K562 (cell line): Measurements from ENCODE around the gene PMFBP1. TPM values are rescaled to one million over a fixed set of nuclear protein-coding genes. Genes with fewer than 3 reads are reported as not detected.

ENCODE experiments used
- ARID2 ChIP-seq: fragments of 450-650 bp; IDR thresholded peaks from 2 replicates; pipeline ENCODE4 v1.6.1; 2017; ENCODE audit warnings: antibody characterized with exemption, mild to moderate bottlenecking
- ELF1 ChIP-seq: fragments of 200-800 bp; sonication (Bioruptor generic); IDR thresholded peaks from 2 replicates; pipeline ENCODE4 v1.6.1; 2016; ENCODE audit warnings: missing genetic modification characterization, missing compliant biosample characterization
- GABPB2 ChIP-seq: fragments of 250-450 bp; sonication (Bioruptor Pico); conservative IDR thresholded peaks from 2 replicates; pipeline ENCODE4 v1.5.1; 2021; ENCODE audit warnings: mild to moderate bottlenecking
- GATAD2B ChIP-seq: fragments of 450-650 bp; IDR thresholded peaks from 2 replicates; pipeline ENCODE4 v1.6.1; 2017; ENCODE audit warnings: mild to moderate bottlenecking, borderline replicate concordance
- IRF9 ChIP-seq: fragments of 450-650 bp; IDR thresholded peaks from 2 replicates; pipeline ENCODE4 v1.6.1; 2016; ENCODE audit warnings: missing biosample characterization, missing genetic modification characterization
- MAZ ChIP-seq, 2 experiments: fragments of 450-650 bp in 1 of 2; sonication (generic) in 1 of 2; formaldehyde crosslinking; IDR thresholded peaks in 1 of 2; conservative IDR thresholded peaks in 1 of 2; 2 replicates each; pipeline versions ENCODE4 v1.4.0 to v1.5.0; 2020; ENCODE audit warnings: mild to moderate bottlenecking in 1 of 2, missing genetic modification reagents in 1 of 2
- MYBL2 ChIP-seq, 2 experiments: fragments of 450-650 bp in 1 of 2; sonication (generic) in 1 of 2; formaldehyde crosslinking in 1 of 2; IDR thresholded peaks; 2 replicates each; pipeline versions ENCODE4 v1.6.1 to v1.8.1; 2017 to 2022; ENCODE audit warnings: borderline replicate concordance in 1 of 2, inconsistent platforms in 1 of 2, low read depth in 1 of 2, mild to moderate bottlenecking in 1 of 2, missing genetic modification reagents in 1 of 2, moderate library complexity in 1 of 2
- NCOA2 ChIP-seq, 2 experiments: fragments of 450-650 bp; IDR thresholded peaks; 2 replicates each; pipeline ENCODE4 v1.6.1; 2018; ENCODE audit warnings: mild to moderate bottlenecking in 2 of 2, moderate library complexity in 1 of 2; ENCODE audit not compliant: partially characterized antibody in 2 of 2
- NR1H2 ChIP-seq: sonication (generic); formaldehyde crosslinking; IDR thresholded peaks from 2 replicates; pipeline ENCODE4 v1.4.0; 2020; ENCODE audit warnings: mild to moderate bottlenecking, missing genetic modification reagents
- NR2C2 ChIP-seq, 2 experiments: fragments of 200-800 bp in 1 of 2; sonication (Bioruptor generic) in 1 of 2; sonication (generic) in 1 of 2; formaldehyde crosslinking in 1 of 2; IDR thresholded peaks; 2 replicates each; pipeline versions ENCODE4 v1.6.1 to v1.8.0; 2016 to 2022; ENCODE audit warnings: mild to moderate bottlenecking in 1 of 2, missing compliant biosample characterization in 1 of 2, missing genetic modification characterization in 1 of 2, missing genetic modification reagents in 1 of 2
- PCBP2 ChIP-seq: fragments of 200-400 bp; formaldehyde crosslinking; IDR thresholded peaks from 2 replicates; pipeline ENCODE4 v1.6.1; 2018; ENCODE audit warnings: low read length, low read depth, mild to moderate bottlenecking, moderate library complexity; ENCODE audit not compliant: poor library complexity, severe bottlenecking
- PHF20 ChIP-seq: fragments of 450-650 bp; IDR thresholded peaks from 2 replicates; pipeline ENCODE4 v1.6.1; 2018; ENCODE audit not compliant: partially characterized antibody
- SAP30 ChIP-seq: fragments of 200-600 bp; sonication (generic); IDR thresholded peaks from 2 replicates; pipeline ENCODE4 v1.6.1; 2012; ENCODE audit warnings: borderline replicate concordance, low read depth, mild to moderate bottlenecking, moderate library complexity, low read length, control low read depth, inconsistent platforms; ENCODE audit not compliant: insufficient read depth, poor library complexity, severe bottlenecking
- SMAD2 ChIP-seq: fragments of 150-350 bp; IDR thresholded peaks from 2 replicates; pipeline ENCODE4 v1.6.1; 2014; ENCODE audit warnings: low read depth, mild to moderate bottlenecking, low read length
- TFE3 ChIP-seq: fragments of 450-650 bp; formaldehyde crosslinking; IDR thresholded peaks from 2 replicates; pipeline ENCODE4 v1.4.0; 2020; ENCODE audit warnings: mild to moderate bottlenecking, mixed read lengths
- ZNF311 ChIP-seq: fragments of 250-450 bp; sonication (Bioruptor Pico); IDR thresholded peaks from 2 replicates; pipeline ENCODE4 v1.4.0; 2020; ENCODE audit warnings: mild to moderate bottlenecking, moderate library complexity
- polyA plus RNA-seq, 8 experiments: library from polyadenylated mRNA; depleted of rRNA in 4 of 8; stranded (reverse) in 5 of 8; unstranded in 3 of 8; fragments of >200 nt; fragmentation: Nextera tagmentation in 2 of 8; fragmentation: Illumina TruSeq in 1 of 8; extraction: Ambion mirVana in 2 of 8; extraction: Trizol in 1 of 8; gene quantifications; 2 replicates each; pipeline versions ENCODE4 v1.2.1 to v1.2.3, GENCODE V29; 2011 to 2014; ENCODE audit warnings: inconsistent platforms in 1 of 8, missing spikeins in 1 of 8
- total RNA-seq, 7 experiments: library from RNA; depleted of rRNA in 6 of 7; stranded (reverse); fragments of >200 nt in 6 of 7; fragmentation: Illumina TruSeq in 2 of 7; extraction: Trizol in 2 of 7; gene quantifications; 2 replicates each; pipeline versions ENCODE4 v1.2.1 to v1.2.3, GENCODE V29; 2011 to 2021; ENCODE audit warnings: low replicate concordance in 1 of 7
- TF ChIP-seq, protein P1 (sequence below): IDR thresholded peaks from 2 replicates; pipeline ENCODE4 v1.6.1; 2012; ENCODE audit warnings: low read depth, low read length, improper control_type of control experiment, borderline replicate concordance
- TF ChIP-seq, protein P2 (sequence below): sonication (generic); formaldehyde crosslinking; IDR thresholded peaks from 2 replicates; pipeline ENCODE4 v1.5.0; 2020; ENCODE audit warnings: missing genetic modification reagents
- TF ChIP-seq, protein P3 (sequence below): fragments of 450-650 bp; formaldehyde crosslinking; IDR thresholded peaks from 2 replicates; pipeline ENCODE4 v1.4.0; 2022; ENCODE audit warnings: missing genetic modification characterization

Gene PMFBP1
- total and polyA plus RNA-seq, 9 of the 15 experiments (the other 6 are each of a cell fraction or from before 2014, with no cell fraction given): 0.13 to 0.91 (median 0.47) TPM

- TF ChIP-seq SMAD2 (no peak), NCOA2 (IDR thresholded peaks at IDR 0.05; ENCODE audit: partially characterized antibody in 2 of 2) (no peak), NR2C2 (CRISPR knock-in tag; IDR thresholded peaks at IDR 0.05) (no peak; the same call in none of the 2 replicates), NR2C2 (tag; IDR thresholded peaks at IDR 0.05) (peak; percentile 95), PHF20 (peak; percentile 94), ARID2 (no peak), IRF9 (tag) (no peak), NR1H2 (no peak), GABPB2 (CRISPR knock-in tag) (no peak), TFE3 (CRISPR knock-in tag) (no peak), SAP30 (peak; percentile 71), GATAD2B (no peak), MYBL2 (IDR thresholded peaks at IDR 0.05; ENCODE audit: low read depth) (no peak), MYBL2 (CRISPR knock-in tag; IDR thresholded peaks at IDR 0.05; ENCODE audit: borderline replicate concordance) (no peak), ELF1 (peak; percentile 93), PCBP2 (no peak), MAZ (CRISPR knock-in tag; conservative IDR thresholded peaks at IDR 0.05 in 1 of 2, IDR thresholded peaks at IDR 0.05 in 1 of 2) (peak; percentile 66 to 82), ZNF311 (CRISPR knock-in tag) (no peak)
- TF ChIP-seq, protein P1, sequence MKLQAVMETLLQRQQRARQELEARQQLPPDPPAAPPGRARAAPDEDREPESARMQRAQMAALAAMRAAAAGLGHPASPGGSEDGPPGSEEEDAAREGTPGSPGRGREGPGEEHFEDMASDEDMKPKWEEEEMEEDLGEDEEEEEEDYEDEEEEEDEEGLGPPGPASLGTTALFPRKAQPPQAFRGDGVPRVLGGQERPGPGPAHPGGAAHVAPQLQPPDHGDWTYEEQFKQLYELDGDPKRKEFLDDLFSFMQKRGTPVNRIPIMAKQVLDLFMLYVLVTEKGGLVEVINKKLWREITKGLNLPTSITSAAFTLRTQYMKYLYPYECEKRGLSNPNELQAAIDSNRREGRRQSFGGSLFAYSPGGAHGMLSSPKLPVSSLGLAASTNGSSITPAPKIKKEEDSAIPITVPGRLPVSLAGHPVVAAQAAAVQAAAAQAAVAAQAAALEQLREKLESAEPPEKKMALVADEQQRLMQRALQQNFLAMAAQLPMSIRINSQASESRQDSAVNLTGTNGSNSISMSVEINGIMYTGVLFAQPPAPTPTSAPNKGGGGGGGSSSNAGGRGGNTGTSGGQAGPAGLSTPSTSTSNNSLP: peak; percentile 47; the same call in 1 of the 2 replicates
- TF ChIP-seq, protein P2, sequence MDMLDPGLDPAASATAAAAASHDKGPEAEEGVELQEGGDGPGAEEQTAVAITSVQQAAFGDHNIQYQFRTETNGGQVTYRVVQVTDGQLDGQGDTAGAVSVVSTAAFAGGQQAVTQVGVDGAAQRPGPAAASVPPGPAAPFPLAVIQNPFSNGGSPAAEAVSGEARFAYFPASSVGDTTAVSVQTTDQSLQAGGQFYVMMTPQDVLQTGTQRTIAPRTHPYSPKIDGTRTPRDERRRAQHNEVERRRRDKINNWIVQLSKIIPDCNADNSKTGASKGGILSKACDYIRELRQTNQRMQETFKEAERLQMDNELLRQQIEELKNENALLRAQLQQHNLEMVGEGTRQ (CRISPR knock-in tag): no peak
- TF ChIP-seq, protein P3, sequence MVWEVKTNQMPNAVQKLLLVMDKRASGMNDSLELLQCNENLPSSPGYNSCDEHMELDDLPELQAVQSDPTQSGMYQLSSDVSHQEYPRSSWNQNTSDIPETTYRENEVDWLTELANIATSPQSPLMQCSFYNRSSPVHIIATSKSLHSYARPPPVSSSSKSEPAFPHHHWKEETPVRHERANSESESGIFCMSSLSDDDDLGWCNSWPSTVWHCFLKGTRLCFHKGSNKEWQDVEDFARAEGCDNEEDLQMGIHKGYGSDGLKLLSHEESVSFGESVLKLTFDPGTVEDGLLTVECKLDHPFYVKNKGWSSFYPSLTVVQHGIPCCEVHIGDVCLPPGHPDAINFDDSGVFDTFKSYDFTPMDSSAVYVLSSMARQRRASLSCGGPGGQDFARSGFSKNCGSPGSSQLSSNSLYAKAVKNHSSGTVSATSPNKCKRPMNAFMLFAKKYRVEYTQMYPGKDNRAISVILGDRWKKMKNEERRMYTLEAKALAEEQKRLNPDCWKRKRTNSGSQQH (CRISPR knock-in tag): no peak
These were observed 78.3 kb downstream of the PMFBP1 start, which contains the start of the genes DHX38 and TXNL4B (continued) for GRCh38 chr16:72093448-72094265.
